ENCODE results near the gene TAS2R3. TPM values are rescaled to one million over a fixed set of nuclear protein-coding genes. Genes with fewer than 3 reads are reported as not detected.

TAS2R3 gene
- total and polyA plus RNA-seq, 4 donors = 0.47 to 4.1 TPM; not detected in 2

DNA sequence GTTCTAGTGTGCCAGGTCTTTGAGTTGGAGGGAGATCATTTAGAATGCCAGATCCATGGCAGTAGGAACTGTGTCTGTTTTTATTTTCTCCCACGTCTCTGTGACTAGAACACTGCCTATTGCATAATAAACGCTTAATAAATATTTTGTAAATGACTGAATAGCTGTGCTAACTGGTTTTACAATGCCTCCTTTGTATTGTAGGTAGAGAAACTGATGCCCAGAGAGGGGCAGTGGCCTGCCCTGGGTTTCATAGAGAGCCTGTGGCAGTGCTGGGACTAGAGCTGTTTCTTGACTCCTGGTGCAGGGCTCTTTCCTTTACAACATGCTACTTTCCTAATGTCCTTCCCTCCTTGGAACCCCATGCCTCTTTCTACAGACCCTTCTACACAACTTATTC is 28.6 kb downstream of the TAS2R3 start:
- TF ChIP-seq, protein P1, sequence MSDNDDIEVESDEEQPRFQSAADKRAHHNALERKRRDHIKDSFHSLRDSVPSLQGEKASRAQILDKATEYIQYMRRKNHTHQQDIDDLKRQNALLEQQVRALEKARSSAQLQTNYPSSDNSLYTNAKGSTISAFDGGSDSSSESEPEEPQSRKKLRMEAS (IDR thresholded peaks at IDR 0.05) = no peak
- TF ChIP-seq RAD21 (IDR thresholded peaks at IDR 0.05) (no peak), SP1 (IDR thresholded peaks at IDR 0.05) (no peak), NR2F2 (IDR thresholded peaks at IDR 0.05) (no peak), GABPA (IDR thresholded peaks at IDR 0.05 in 1 of 2, conservative IDR thresholded peaks at IDR 0.05 in 1 of 2) (no peak), HNF4A (conservative IDR thresholded peaks at IDR 0.05) (no peak), FOXA2 (IDR thresholded peaks at IDR 0.05) (no peak), TAF1 (conservative IDR thresholded peaks at IDR 0.05) (no peak), EGR1 (IDR thresholded peaks at IDR 0.05; ENCODE audit: low read depth in 2 of 2) (no peak), HNF4G (IDR thresholded peaks at IDR 0.05) (no peak), RXRA (IDR thresholded peaks at IDR 0.05) (no peak), FOXA1 (IDR thresholded peaks at IDR 0.05) (no peak), JUND (IDR thresholded peaks at IDR 0.05) (no peak), YY1 (IDR thresholded peaks at IDR 0.05) (no peak)
- TF ChIP-seq, protein P2, sequence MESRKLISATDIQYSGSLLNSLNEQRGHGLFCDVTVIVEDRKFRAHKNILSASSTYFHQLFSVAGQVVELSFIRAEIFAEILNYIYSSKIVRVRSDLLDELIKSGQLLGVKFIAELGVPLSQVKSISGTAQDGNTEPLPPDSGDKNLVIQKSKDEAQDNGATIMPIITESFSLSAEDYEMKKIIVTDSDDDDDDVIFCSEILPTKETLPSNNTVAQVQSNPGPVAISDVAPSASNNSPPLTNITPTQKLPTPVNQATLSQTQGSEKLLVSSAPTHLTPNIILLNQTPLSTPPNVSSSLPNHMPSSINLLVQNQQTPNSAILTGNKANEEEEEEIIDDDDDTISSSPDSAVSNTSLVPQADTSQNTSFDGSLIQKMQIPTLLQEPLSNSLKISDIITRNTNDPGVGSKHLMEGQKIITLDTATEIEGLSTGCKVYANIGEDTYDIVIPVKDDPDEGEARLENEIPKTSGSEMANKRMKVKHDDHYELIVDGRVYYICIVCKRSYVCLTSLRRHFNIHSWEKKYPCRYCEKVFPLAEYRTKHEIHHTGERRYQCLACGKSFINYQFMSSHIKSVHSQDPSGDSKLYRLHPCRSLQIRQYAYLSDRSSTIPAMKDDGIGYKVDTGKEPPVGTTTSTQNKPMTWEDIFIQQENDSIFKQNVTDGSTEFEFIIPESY (IDR thresholded peaks at IDR 0.05) = no peak
- TF ChIP-seq, protein P3, sequence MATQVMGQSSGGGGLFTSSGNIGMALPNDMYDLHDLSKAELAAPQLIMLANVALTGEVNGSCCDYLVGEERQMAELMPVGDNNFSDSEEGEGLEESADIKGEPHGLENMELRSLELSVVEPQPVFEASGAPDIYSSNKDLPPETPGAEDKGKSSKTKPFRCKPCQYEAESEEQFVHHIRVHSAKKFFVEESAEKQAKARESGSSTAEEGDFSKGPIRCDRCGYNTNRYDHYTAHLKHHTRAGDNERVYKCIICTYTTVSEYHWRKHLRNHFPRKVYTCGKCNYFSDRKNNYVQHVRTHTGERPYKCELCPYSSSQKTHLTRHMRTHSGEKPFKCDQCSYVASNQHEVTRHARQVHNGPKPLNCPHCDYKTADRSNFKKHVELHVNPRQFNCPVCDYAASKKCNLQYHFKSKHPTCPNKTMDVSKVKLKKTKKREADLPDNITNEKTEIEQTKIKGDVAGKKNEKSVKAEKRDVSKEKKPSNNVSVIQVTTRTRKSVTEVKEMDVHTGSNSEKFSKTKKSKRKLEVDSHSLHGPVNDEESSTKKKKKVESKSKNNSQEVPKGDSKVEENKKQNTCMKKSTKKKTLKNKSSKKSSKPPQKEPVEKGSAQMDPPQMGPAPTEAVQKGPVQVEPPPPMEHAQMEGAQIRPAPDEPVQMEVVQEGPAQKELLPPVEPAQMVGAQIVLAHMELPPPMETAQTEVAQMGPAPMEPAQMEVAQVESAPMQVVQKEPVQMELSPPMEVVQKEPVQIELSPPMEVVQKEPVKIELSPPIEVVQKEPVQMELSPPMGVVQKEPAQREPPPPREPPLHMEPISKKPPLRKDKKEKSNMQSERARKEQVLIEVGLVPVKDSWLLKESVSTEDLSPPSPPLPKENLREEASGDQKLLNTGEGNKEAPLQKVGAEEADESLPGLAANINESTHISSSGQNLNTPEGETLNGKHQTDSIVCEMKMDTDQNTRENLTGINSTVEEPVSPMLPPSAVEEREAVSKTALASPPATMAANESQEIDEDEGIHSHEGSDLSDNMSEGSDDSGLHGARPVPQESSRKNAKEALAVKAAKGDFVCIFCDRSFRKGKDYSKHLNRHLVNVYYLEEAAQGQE (IDR thresholded peaks at IDR 0.05) = no peak
- TF ChIP-seq, protein P4, sequence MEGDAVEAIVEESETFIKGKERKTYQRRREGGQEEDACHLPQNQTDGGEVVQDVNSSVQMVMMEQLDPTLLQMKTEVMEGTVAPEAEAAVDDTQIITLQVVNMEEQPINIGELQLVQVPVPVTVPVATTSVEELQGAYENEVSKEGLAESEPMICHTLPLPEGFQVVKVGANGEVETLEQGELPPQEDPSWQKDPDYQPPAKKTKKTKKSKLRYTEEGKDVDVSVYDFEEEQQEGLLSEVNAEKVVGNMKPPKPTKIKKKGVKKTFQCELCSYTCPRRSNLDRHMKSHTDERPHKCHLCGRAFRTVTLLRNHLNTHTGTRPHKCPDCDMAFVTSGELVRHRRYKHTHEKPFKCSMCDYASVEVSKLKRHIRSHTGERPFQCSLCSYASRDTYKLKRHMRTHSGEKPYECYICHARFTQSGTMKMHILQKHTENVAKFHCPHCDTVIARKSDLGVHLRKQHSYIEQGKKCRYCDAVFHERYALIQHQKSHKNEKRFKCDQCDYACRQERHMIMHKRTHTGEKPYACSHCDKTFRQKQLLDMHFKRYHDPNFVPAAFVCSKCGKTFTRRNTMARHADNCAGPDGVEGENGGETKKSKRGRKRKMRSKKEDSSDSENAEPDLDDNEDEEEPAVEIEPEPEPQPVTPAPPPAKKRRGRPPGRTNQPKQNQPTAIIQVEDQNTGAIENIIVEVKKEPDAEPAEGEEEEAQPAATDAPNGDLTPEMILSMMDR (IDR thresholded peaks at IDR 0.05; ENCODE audit: low read depth, low read length, missing input control) = no peak
- TF ChIP-seq, protein P5, sequence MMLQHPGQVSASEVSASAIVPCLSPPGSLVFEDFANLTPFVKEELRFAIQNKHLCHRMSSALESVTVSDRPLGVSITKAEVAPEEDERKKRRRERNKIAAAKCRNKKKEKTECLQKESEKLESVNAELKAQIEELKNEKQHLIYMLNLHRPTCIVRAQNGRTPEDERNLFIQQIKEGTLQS (IDR thresholded peaks at IDR 0.05) = no peak
- no peak for DNase-seq (ENCODE audit: low spot score)
- Histone ChIP-seq H3K27ac (ENCODE audit: low read depth in 1 of 2, low read length in 2 of 2) (no peak overlapping the region), H3K9me3 (ENCODE audit: control insufficient read depth in 4 of 4, low read length in 3 of 4) (no peaks in the 10 kb centered on the region), H3K4me3 (ENCODE audit: low read depth in 1 of 3, low read length in 3 of 3) (no peak overlapping the region), H3K4me1 (ENCODE audit: control insufficient read depth in 4 of 4, insufficient read depth in 4 of 4, low read length in 3 of 4) (no peaks in the 10 kb centered on the region), H3K36me3 (ENCODE audit: control insufficient read depth in 4 of 4, insufficient read depth in 3 of 4, low read depth in 1 of 4, low read length in 3 of 4) (no peaks in the 10 kb centered on the region), H3K9ac (ENCODE audit: low read depth in 1 of 2, low read length in 2 of 2) (no peak overlapping the region), H3K27me3 (ENCODE audit: control insufficient read depth in 4 of 4, insufficient read depth in 4 of 4, low read length in 3 of 4) (no peaks in the 10 kb centered on the region)
- WGBS = 90% methylated on average over 2 of the region's 2 CpGs

Small RNAs within 50 kb of the gene (small RNA-seq; reads per million reads assigned to genes)
- gene RNU1-82P = not detected

Other genes with a start within 250 kb of the TAS2R3 start
- 10 to 100 TPM; 10.2 to 13.6 TPM for gene AGK, start 212.7 kb upstream of the TAS2R3 start, total RNA-seq
- 1 to 10 TPM; 7.2 to 7.7 TPM for gene AGK, start 212.7 kb upstream of the TAS2R3 start, polyA plus RNA-seq
- 10 to 100 TPM; 15.9 to 48.4 TPM for gene DENND11, start 61.9 kb upstream of the TAS2R3 start, total RNA-seq
- 1 to 10 TPM; 8.4 to 9.8 TPM for gene DENND11, start 61.9 kb upstream of the TAS2R3 start, polyA plus RNA-seq
- gene WEE2, start 55.7 kb upstream of the TAS2R3 start, total RNA-seq = not detected
- gene WEE2, start 55.7 kb upstream of the TAS2R3 start, polyA plus RNA-seq = not detected
- gene SSBP1, start 25.7 kb upstream of the TAS2R3 start, total RNA-seq = 10 to 100 TPM; 68.0 to 70.0 TPM
- 100 to 1,000 TPM in 1 of 2 donors, 10 to 100 TPM in 1; 90.2 to 147 TPM for gene SSBP1, start 25.7 kb upstream of the TAS2R3 start, polyA plus RNA-seq
- 1 to 10 TPM in 1 of 2 donors, under 1 TPM in 1; 0.42 to 3.2 TPM for gene TAS2R4, start 12.6 kb downstream of the TAS2R3 start, total RNA-seq
- gene TAS2R4, start 12.6 kb downstream of the TAS2R3 start, polyA plus RNA-seq = under 1 TPM in 1 of 2 donors, not detected in 1; 0.03 TPM
- 1 to 10 TPM in 1 of 2 donors, under 1 TPM in 1; 0.51 to 3.6 TPM for gene TAS2R5, start 26.1 kb downstream of the TAS2R3 start, total RNA-seq
- gene TAS2R5, start 26.1 kb downstream of the TAS2R3 start, polyA plus RNA-seq = under 1 TPM; 0.05 to 0.28 TPM
- gene PRSS37, start 77.4 kb downstream of the TAS2R3 start, total RNA-seq = not detected
- under 1 TPM in 1 of 2 donors, not detected in 1; 0.08 TPM for gene PRSS37, start 77.4 kb downstream of the TAS2R3 start, polyA plus RNA-seq
- gene OR9A4, start 152.3 kb downstream of the TAS2R3 start, total RNA-seq = under 1 TPM; 0.09 to 0.25 TPM
- not detected for gene OR9A4, start 152.3 kb downstream of the TAS2R3 start, polyA plus RNA-seq
- gene CLEC5A, start 182.9 kb downstream of the TAS2R3 start, total RNA-seq = 1 to 10 TPM in 1 of 2 donors, under 1 TPM in 1; 0.33 to 2.9 TPM
- gene CLEC5A, start 182.9 kb downstream of the TAS2R3 start, polyA plus RNA-seq = under 1 TPM; 0.10 to 0.32 TPM
- not detected for gene TAS2R38, start 209.7 kb downstream of the TAS2R3 start, total RNA-seq
- gene TAS2R38, start 209.7 kb downstream of the TAS2R3 start, polyA plus RNA-seq = not detected
- gene MGAM, start 231.8 kb downstream of the TAS2R3 start, total RNA-seq = 1 to 10 TPM; 1.5 to 3.8 TPM
- under 1 TPM; 0.11 to 0.55 TPM for gene MGAM, start 231.8 kb downstream of the TAS2R3 start, polyA plus RNA-seq